ENCODE measurements around the gene TNRC6A.
"Not testable (repeated sequence)": the region's sequence is repeated elsewhere in the genome, so short reads cannot be mapped to it uniquely, and the experiment has no call there.

The TNRC6A gene

GRCh38 chr16:24737916-24738594 lies 8.6 kb downstream of the TNRC6A start:
- H3K4me1 ChIP-seq (ENCODE audit: control insufficient read depth in 1 of 2, insufficient read depth in 2 of 2, low read length in 2 of 2) = peaks cover 16 to 33% of the 10 kb centered on the region in 2 donors
- no peaks in the 10 kb centered on the region for H3K9me3 ChIP-seq (ENCODE audit: control insufficient read depth in 1 of 2, low read length in 2 of 2)
- H3K27me3 ChIP-seq (ENCODE audit: control insufficient read depth in 1 of 2, insufficient read depth in 2 of 2, low read length in 2 of 2) = no peaks in the 10 kb centered on the region
- H3K36me3 ChIP-seq (ENCODE audit: control insufficient read depth in 1 of 2, insufficient read depth in 2 of 2, low read length in 2 of 2) = peaks cover 3 to 15% of the 10 kb centered on the region in 2 donors
- no peak overlapping the region for H3K4me3 ChIP-seq (ENCODE audit: low read depth in 1 of 2, low read length in 2 of 2)
- no peak overlapping the region for H3K9ac ChIP-seq (ENCODE audit: low read depth in 1 of 2, low read length in 2 of 2)
- H3K27ac ChIP-seq (ENCODE audit: low read depth, low read length) = peak overlapping the region; percentile 11

DNA sequence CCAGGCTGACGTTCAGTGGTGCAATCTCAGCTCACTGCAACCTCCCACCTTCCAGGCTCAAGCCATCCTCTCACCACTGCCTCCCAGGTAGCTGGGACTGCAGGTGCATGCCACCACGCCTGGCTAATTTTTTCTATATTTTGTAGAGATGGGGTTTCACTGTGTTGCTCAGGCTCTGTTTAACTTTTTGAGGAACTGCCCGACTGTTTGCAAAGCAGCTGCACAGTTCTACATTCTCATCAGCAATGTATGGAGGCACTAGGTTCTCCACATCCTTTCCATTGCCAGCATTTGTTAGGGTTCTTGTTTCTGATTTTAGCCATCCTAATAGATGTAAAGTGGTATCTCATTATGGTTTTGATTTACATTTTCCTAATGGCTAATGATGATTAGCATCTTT lies 9.4 kb downstream of the TNRC6A start:
- no peaks in the 10 kb centered on the region for H3K27me3 ChIP-seq (ENCODE audit: control insufficient read depth in 1 of 2, insufficient read depth in 2 of 2, low read length in 2 of 2)
- peaks cover 16 to 33% of the 10 kb centered on the region in 2 donors for H3K4me1 ChIP-seq (ENCODE audit: control insufficient read depth in 1 of 2, insufficient read depth in 2 of 2, low read length in 2 of 2)
- H3K9ac ChIP-seq (ENCODE audit: low read depth in 1 of 2, low read length in 2 of 2) = no peak overlapping the region
- H3K27ac ChIP-seq (ENCODE audit: low read depth, low read length) = no peak overlapping the region
- peaks cover 3 to 8% of the 10 kb centered on the region in 2 donors for H3K36me3 ChIP-seq (ENCODE audit: control insufficient read depth in 1 of 2, insufficient read depth in 2 of 2, low read length in 2 of 2)
- no peak overlapping the region for H3K4me3 ChIP-seq (ENCODE audit: low read depth in 1 of 2, low read length in 2 of 2)
- no peaks in the 10 kb centered on the region for H3K9me3 ChIP-seq (ENCODE audit: control insufficient read depth in 1 of 2, low read length in 2 of 2)

GRCh38 chr16:24741862-24742261 lies 12.4 kb downstream of the TNRC6A start:
- H3K27me3 ChIP-seq (ENCODE audit: control insufficient read depth in 1 of 2, insufficient read depth in 2 of 2, low read length in 2 of 2) = no peaks in the 10 kb centered on the region

GRCh38 chr16:24742610-24743009 lies 13.2 kb downstream of the TNRC6A start:
- not testable (repeated sequence) for H3K9me3 ChIP-seq (ENCODE audit: control insufficient read depth in 1 of 2, low read length in 2 of 2); H3K4me3 ChIP-seq (ENCODE audit: low read depth in 1 of 2, low read length in 2 of 2); H3K36me3 ChIP-seq (ENCODE audit: control insufficient read depth in 1 of 2, insufficient read depth in 2 of 2, low read length in 2 of 2); H3K27ac ChIP-seq (ENCODE audit: low read depth, low read length); H3K27me3 ChIP-seq (ENCODE audit: control insufficient read depth in 1 of 2, insufficient read depth in 2 of 2, low read length in 2 of 2); H3K9ac ChIP-seq (ENCODE audit: low read depth in 1 of 2, low read length in 2 of 2)
- H3K4me1 ChIP-seq (ENCODE audit: control insufficient read depth in 1 of 2, insufficient read depth in 2 of 2, low read length in 2 of 2) = peaks cover 10 to 22% of the 10 kb centered on the region in 2 donors

More at GRCh38 chr16:24741862-24742261, 12.4 kb downstream of the TNRC6A start:
- Histone ChIP-seq H3K36me3 (ENCODE audit: control insufficient read depth in 1 of 2, insufficient read depth in 2 of 2, low read length in 2 of 2) (peaks cover 3 to 5% of the 10 kb centered on the region in 2 donors), H3K4me1 (ENCODE audit: control insufficient read depth in 1 of 2, insufficient read depth in 2 of 2, low read length in 2 of 2) (peaks cover 10 to 29% of the 10 kb centered on the region in 2 donors), H3K27ac (ENCODE audit: low read depth, low read length) (no peak overlapping the region), H3K9ac (ENCODE audit: low read depth in 1 of 2, low read length in 2 of 2) (no peak overlapping the region), H3K9me3 (ENCODE audit: control insufficient read depth in 1 of 2, low read length in 2 of 2) (no peaks in the 10 kb centered on the region), H3K4me3 (ENCODE audit: low read depth in 1 of 2, low read length in 2 of 2) (no peak overlapping the region)

GRCh38 chr16:24745391-24745790 lies 15.9 kb downstream of the TNRC6A start:
- Histone ChIP-seq H3K4me1 (ENCODE audit: control insufficient read depth in 1 of 2, insufficient read depth in 2 of 2, low read length in 2 of 2) (peaks cover 6 to 12% of the 10 kb centered on the region in 2 donors), H3K36me3 (ENCODE audit: control insufficient read depth in 1 of 2, insufficient read depth in 2 of 2, low read length in 2 of 2) (no peaks in the 10 kb centered on the region), H3K27ac (ENCODE audit: low read depth, low read length) (no peak overlapping the region), H3K27me3 (ENCODE audit: control insufficient read depth in 1 of 2, insufficient read depth in 2 of 2, low read length in 2 of 2) (no peaks in the 10 kb centered on the region), H3K9me3 (ENCODE audit: control insufficient read depth in 1 of 2, low read length in 2 of 2) (no peaks in the 10 kb centered on the region), H3K4me3 (ENCODE audit: low read depth in 1 of 2, low read length in 2 of 2) (no peak overlapping the region), H3K9ac (ENCODE audit: low read depth in 1 of 2, low read length in 2 of 2) (no peak overlapping the region)

DNA sequence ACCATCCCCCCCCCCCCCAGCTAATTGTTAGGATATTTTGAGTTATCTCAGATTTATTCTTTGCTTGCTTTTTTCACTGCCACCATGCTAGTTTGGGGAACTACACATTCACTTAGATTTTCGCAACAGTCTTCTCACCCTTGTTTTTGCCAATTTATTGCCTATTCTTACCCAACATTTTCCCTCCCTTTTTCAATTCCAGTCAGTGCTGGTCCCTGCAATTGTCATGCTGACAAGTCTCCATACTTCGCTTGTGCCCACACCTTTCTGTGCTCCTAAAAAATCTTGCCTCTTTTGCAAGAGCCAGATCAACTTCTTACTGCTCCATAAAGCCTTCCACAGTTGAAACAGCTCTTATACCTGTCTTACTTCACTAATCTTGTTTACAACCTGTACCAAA lies 16.3 kb downstream of the TNRC6A start:
- H3K27ac ChIP-seq (ENCODE audit: low read depth, low read length) = no peak overlapping the region
- H3K36me3 ChIP-seq (ENCODE audit: control insufficient read depth in 1 of 2, insufficient read depth in 2 of 2, low read length in 2 of 2) = no peaks in the 10 kb centered on the region
- H3K4me1 ChIP-seq (ENCODE audit: control insufficient read depth in 1 of 2, insufficient read depth in 2 of 2, low read length in 2 of 2) = peaks cover 6 to 11% of the 10 kb centered on the region in 2 donors
- no peaks in the 10 kb centered on the region for H3K9me3 ChIP-seq (ENCODE audit: control insufficient read depth in 1 of 2, low read length in 2 of 2)
- H3K4me3 ChIP-seq (ENCODE audit: low read depth in 1 of 2, low read length in 2 of 2) = no peak overlapping the region
- no peak overlapping the region for H3K9ac ChIP-seq (ENCODE audit: low read depth in 1 of 2, low read length in 2 of 2)
- H3K27me3 ChIP-seq (ENCODE audit: control insufficient read depth in 1 of 2, insufficient read depth in 2 of 2, low read length in 2 of 2) = no peaks in the 10 kb centered on the region

DNA sequence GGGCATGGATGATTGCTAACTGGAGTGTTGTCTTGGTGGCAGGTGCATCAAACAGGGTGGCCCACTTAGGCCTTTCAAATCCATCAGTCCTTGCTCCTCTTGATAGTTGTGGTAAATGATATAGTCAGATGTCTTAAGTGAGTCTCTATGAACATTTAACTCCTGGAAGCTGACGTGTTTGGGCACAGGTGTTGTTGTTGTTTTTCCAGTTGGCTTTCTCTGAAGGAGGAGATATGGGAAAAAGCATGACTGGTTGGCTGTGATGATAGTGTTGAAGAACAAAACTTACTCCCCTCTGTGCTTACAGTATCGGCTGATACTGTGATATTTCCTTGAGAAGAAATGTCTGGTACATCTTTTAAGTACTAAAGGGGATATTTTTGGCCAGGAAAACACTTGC lies 18.0 kb downstream of the TNRC6A start:
- Histone ChIP-seq H3K9me3 (ENCODE audit: control insufficient read depth in 1 of 2, low read length in 2 of 2) (no peaks in the 10 kb centered on the region), H3K4me1 (ENCODE audit: control insufficient read depth in 1 of 2, insufficient read depth in 2 of 2, low read length in 2 of 2) (peaks cover 5 to 6% of the 10 kb centered on the region in 2 donors)

DNA sequence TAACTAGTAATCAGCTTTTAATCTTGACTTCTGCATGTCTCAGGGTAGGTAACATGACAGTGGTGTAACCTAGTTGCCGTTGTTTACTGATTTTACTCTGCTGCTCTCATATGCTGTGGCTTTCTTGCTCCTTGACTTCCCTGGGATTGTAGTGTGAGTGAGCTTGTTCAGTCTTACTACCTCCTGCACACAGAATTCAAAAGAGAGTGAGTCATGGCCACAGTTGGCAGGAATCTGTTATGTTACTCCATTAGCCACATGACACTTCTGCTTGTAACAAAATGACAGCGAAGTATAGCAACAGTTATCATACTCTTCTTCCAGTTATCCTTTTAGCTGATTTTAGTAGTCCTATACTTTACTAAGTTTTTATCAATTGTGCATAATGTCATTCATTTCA lies 18.8 kb downstream of the TNRC6A start:
- H3K4me1 ChIP-seq (ENCODE audit: control insufficient read depth in 1 of 2, insufficient read depth in 2 of 2, low read length in 2 of 2) = peaks cover 5 to 6% of the 10 kb centered on the region in 2 donors
- no peak overlapping the region for H3K4me3 ChIP-seq (ENCODE audit: low read depth in 1 of 2, low read length in 2 of 2)
- H3K27me3 ChIP-seq (ENCODE audit: control insufficient read depth in 1 of 2, insufficient read depth in 2 of 2, low read length in 2 of 2) = no peaks in the 10 kb centered on the region
- H3K36me3 ChIP-seq (ENCODE audit: control insufficient read depth in 1 of 2, insufficient read depth in 2 of 2, low read length in 2 of 2) = no peaks in the 10 kb centered on the region
- no peak overlapping the region for H3K27ac ChIP-seq (ENCODE audit: low read depth, low read length)
- H3K9me3 ChIP-seq (ENCODE audit: control insufficient read depth in 1 of 2, low read length in 2 of 2) = no peaks in the 10 kb centered on the region
- no peak overlapping the region for H3K9ac ChIP-seq (ENCODE audit: low read depth in 1 of 2, low read length in 2 of 2)

More for the DNA sequence above, 18.0 kb downstream of the TNRC6A start:
- Histone ChIP-seq H3K4me3 (ENCODE audit: low read depth in 1 of 2, low read length in 2 of 2) (no peak overlapping the region), H3K36me3 (ENCODE audit: control insufficient read depth in 1 of 2, insufficient read depth in 2 of 2, low read length in 2 of 2) (no peaks in the 10 kb centered on the region), H3K27me3 (ENCODE audit: control insufficient read depth in 1 of 2, insufficient read depth in 2 of 2, low read length in 2 of 2) (no peaks in the 10 kb centered on the region), H3K9ac (ENCODE audit: low read depth in 1 of 2, low read length in 2 of 2) (no peak overlapping the region), H3K27ac (ENCODE audit: low read depth, low read length) (no peak overlapping the region)

- H3K4me1 ChIP-seq (ENCODE audit: control insufficient read depth in 1 of 2, insufficient read depth in 2 of 2, low read length in 2 of 2) = peaks cover 5 to 6% of the 10 kb centered on the region in 2 donors
These were observed 19.9 kb downstream of the TNRC6A start for GRCh38 chr16:24749310-24749709.

GRCh38 chr16:24749872-24750271 lies 20.4 kb downstream of the TNRC6A start:
- not testable (repeated sequence) for H3K27me3 ChIP-seq (ENCODE audit: control insufficient read depth in 1 of 2, insufficient read depth in 2 of 2, low read length in 2 of 2); H3K9me3 ChIP-seq (ENCODE audit: control insufficient read depth in 1 of 2, low read length in 2 of 2); H3K27ac ChIP-seq (ENCODE audit: low read depth, low read length); H3K4me1 ChIP-seq (ENCODE audit: control insufficient read depth in 1 of 2, insufficient read depth in 2 of 2, low read length in 2 of 2); H3K36me3 ChIP-seq (ENCODE audit: control insufficient read depth in 1 of 2, insufficient read depth in 2 of 2, low read length in 2 of 2); H3K4me3 ChIP-seq (ENCODE audit: low read depth in 1 of 2, low read length in 2 of 2); H3K9ac ChIP-seq (ENCODE audit: low read depth in 1 of 2, low read length in 2 of 2)

More at GRCh38 chr16:24749310-24749709, 19.9 kb downstream of the TNRC6A start:
- Histone ChIP-seq H3K27me3 (ENCODE audit: control insufficient read depth in 1 of 2, insufficient read depth in 2 of 2, low read length in 2 of 2) (no peaks in the 10 kb centered on the region), H3K36me3 (ENCODE audit: control insufficient read depth in 1 of 2, insufficient read depth in 2 of 2, low read length in 2 of 2) (no peaks in the 10 kb centered on the region), H3K27ac (ENCODE audit: low read depth, low read length) (no peak overlapping the region), H3K4me3 (ENCODE audit: low read depth in 1 of 2, low read length in 2 of 2) (no peak overlapping the region), H3K9me3 (ENCODE audit: control insufficient read depth in 1 of 2, low read length in 2 of 2) (no peaks in the 10 kb centered on the region), H3K9ac (ENCODE audit: low read depth in 1 of 2, low read length in 2 of 2) (no peak overlapping the region)
